ENCODE results near the gene BEND7. TPM values are rescaled to one million over a fixed set of nuclear protein-coding genes. Genes with fewer than 3 reads are reported as not detected.

Gene BEND7
- total RNA-seq, 2 donors from 2014 or later: 19.2 to 20.4 TPM

- DNase-seq: no peak
- no peak overlapping the region for H3K4me3 ChIP-seq
- no peak for TF ChIP-seq CTCF (IDR thresholded peaks at IDR 0.05)
- no peaks in the 10 kb centered on the region for H3K4me1 ChIP-seq
- H3K36me3 ChIP-seq: no peaks in the 10 kb centered on the region
- no peaks in the 10 kb centered on the region for H3K9me3 ChIP-seq
- intact Hi-C loops (cut with DNase I): no loop called here
- no peak overlapping the region for H3K27ac ChIP-seq
- no peak overlapping the region for H3K9ac ChIP-seq (ENCODE audit: low read depth in 2 of 2, low read length in 2 of 2)
- H3K27me3 ChIP-seq: no peaks in the 10 kb centered on the region
Measured at GRCh38 chr10:13397052-13397451, 131.8 kb downstream of the BEND7 start.

GRCh38 chr10:13396369-13396768 is 132.4 kb downstream of the BEND7 start:
- H3K4me1 ChIP-seq: no peaks in the 10 kb centered on the region
- H3K9ac ChIP-seq (ENCODE audit: low read depth in 2 of 2, low read length in 2 of 2): no peak overlapping the region
- H3K27me3 ChIP-seq: no peaks in the 10 kb centered on the region
- H3K36me3 ChIP-seq: no peaks in the 10 kb centered on the region
- TF ChIP-seq CTCF (IDR thresholded peaks at IDR 0.05): no peak
- DNase-seq: no peak
- H3K27ac ChIP-seq: no peak overlapping the region
- intact Hi-C loops (cut with DNase I): no loop called here
- no peak overlapping the region for H3K4me3 ChIP-seq
- H3K9me3 ChIP-seq: no peaks in the 10 kb centered on the region

GRCh38 chr10:13395540-13395939 is 133.3 kb downstream of the BEND7 start:
- Histone ChIP-seq H3K27ac (no peak overlapping the region), H3K4me1 (no peaks in the 10 kb centered on the region), H3K36me3 (no peaks in the 10 kb centered on the region), H3K9ac (ENCODE audit: low read depth in 2 of 2, low read length in 2 of 2) (no peak overlapping the region), H3K4me3 (no peak overlapping the region), H3K9me3 (no peaks in the 10 kb centered on the region), H3K27me3 (no peaks in the 10 kb centered on the region)
- no peak for DNase-seq
- TF ChIP-seq CTCF (IDR thresholded peaks at IDR 0.05): no peak
- intact Hi-C loops (cut with DNase I): no loop called here

- Histone ChIP-seq H3K27ac (no peak overlapping the region), H3K9me3 (no peaks in the 10 kb centered on the region), H3K9ac (ENCODE audit: low read depth in 2 of 2, low read length in 2 of 2) (no peak overlapping the region), H3K27me3 (no peaks in the 10 kb centered on the region), H3K4me1 (no peaks in the 10 kb centered on the region), H3K36me3 (no peaks in the 10 kb centered on the region), H3K4me3 (no peak overlapping the region)
- TF ChIP-seq CTCF (IDR thresholded peaks at IDR 0.05): no peak
- intact Hi-C loops (cut with DNase I): no loop called here
- DNase-seq: no peak
Measured at GRCh38 chr10:13393640-13394039, 135.2 kb downstream of the BEND7 start.

- DNase-seq: no peak
- Histone ChIP-seq H3K4me1 (no peaks in the 10 kb centered on the region), H3K27me3 (no peaks in the 10 kb centered on the region), H3K36me3 (no peaks in the 10 kb centered on the region), H3K9me3 (no peaks in the 10 kb centered on the region), H3K9ac (ENCODE audit: low read depth in 2 of 2, low read length in 2 of 2) (no peak overlapping the region), H3K27ac (no peak overlapping the region), H3K4me3 (no peak overlapping the region)
- TF ChIP-seq CTCF (IDR thresholded peaks at IDR 0.05): no peak
- intact Hi-C loops (cut with DNase I): no loop called here
Measured at GRCh38 chr10:13392701-13393100, 136.1 kb downstream of the BEND7 start.

Other genes starting within 250 kb of the BEND7 start
- 10 to 100 TPM; 35.6 to 62.1 TPM for gene PHYH, start 228.9 kb downstream of the BEND7 start, total RNA-seq
- gene SEPHS1, start 180.7 kb downstream of the BEND7 start, total RNA-seq: 10 to 100 TPM; 34.4 to 51.3 TPM
- 10 to 100 TPM; 20.3 to 20.4 TPM for gene PRPF18, start 58.0 kb upstream of the BEND7 start, total RNA-seq